Measurements from ENCODE around the gene OR14C36. TPM values are rescaled to one million over a fixed set of nuclear protein-coding genes. Genes with fewer than 3 reads are reported as not detected.
"Not testable (repeated sequence)": the region's sequence is repeated elsewhere in the genome, so short reads cannot be mapped to it uniquely, and the experiment has no call there.

OR14C36 gene
- total RNA-seq (not detected), polyA plus RNA-seq (ENCODE audit: insufficient read depth, low read depth, low replicate concordance) (not detected)
- long read RNA-seq, donor 1, result 0 reads
- long read RNA-seq, donor 2, result 0 reads

GRCh38 chr1:248348475-248348874 lies at the start of gene OR14C36:
OR14C36 (plus strand) TSS chr1:248348775; CDS start chr1:248348775, 0 bp downstream.
- intact Hi-C loops (cut with DNase I; ENCODE audit: low total_unique reads), result no loop called here
- no peaks in the 10 kb centered on the region for H3K36me3 ChIP-seq (ENCODE audit: low read depth, missing control alignments)
- TF ChIP-seq, protein P1, sequence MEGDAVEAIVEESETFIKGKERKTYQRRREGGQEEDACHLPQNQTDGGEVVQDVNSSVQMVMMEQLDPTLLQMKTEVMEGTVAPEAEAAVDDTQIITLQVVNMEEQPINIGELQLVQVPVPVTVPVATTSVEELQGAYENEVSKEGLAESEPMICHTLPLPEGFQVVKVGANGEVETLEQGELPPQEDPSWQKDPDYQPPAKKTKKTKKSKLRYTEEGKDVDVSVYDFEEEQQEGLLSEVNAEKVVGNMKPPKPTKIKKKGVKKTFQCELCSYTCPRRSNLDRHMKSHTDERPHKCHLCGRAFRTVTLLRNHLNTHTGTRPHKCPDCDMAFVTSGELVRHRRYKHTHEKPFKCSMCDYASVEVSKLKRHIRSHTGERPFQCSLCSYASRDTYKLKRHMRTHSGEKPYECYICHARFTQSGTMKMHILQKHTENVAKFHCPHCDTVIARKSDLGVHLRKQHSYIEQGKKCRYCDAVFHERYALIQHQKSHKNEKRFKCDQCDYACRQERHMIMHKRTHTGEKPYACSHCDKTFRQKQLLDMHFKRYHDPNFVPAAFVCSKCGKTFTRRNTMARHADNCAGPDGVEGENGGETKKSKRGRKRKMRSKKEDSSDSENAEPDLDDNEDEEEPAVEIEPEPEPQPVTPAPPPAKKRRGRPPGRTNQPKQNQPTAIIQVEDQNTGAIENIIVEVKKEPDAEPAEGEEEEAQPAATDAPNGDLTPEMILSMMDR (IDR thresholded peaks at IDR 0.05), result no peak
- no peak for TF ChIP-seq POLR2A (IDR thresholded peaks at IDR 0.05)
- H3K27ac ChIP-seq, result no peak within 1 kb of the TSS
- DNase-seq, result no peak
- no peaks in the 10 kb centered on the region for H3K4me1 ChIP-seq
- H3K4me3 ChIP-seq, result no peak within 1 kb of the TSS
- no peaks in the 10 kb centered on the region for H3K9me3 ChIP-seq
- 76 to 77% methylated on average over 4 of the region's 4 CpGs for WGBS, 2 donors
- H3K27me3 ChIP-seq, result no peaks in the 10 kb centered on the region

DNA sequence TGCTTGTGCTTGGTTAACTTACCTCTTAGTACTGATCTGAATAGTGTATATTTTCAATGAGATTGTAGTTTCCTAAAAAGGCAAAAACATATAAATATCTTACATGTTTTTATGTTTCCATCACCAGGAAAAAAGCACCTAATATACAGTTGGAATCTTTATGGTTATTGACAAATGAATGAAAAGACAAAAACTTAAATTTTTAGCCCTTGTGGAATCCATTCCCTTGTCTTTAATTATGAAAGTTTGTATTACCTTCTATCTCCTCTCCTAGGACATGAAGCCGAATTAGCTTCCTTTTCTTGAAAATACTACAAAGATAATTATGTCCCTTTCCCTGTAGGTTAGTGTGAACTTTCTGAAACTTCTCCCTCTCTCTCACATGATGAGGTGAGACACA lies 45.3 kb upstream of the OR14C36 start, which contains the start of gene OR2T12:
TSS of gene OR2T12 (minus strand) at position 101 of the 400 bp plus-strand sequence. CDS start 7,846 bp downstream, outside the sequence.
- Histone ChIP-seq H3K27ac (no peak within 1 kb of the TSS), H3K36me3 (ENCODE audit: low read depth, missing control alignments) (no peaks in the 10 kb centered on the region), H3K9me3 (no peaks in the 10 kb centered on the region), H3K27me3 (no peaks in the 10 kb centered on the region), H3K4me3 (no peak within 1 kb of the TSS), H3K4me1 (no peaks in the 10 kb centered on the region)
- intact Hi-C loops (cut with DNase I; ENCODE audit: low total_unique reads), result no loop called here
- TF ChIP-seq, protein P1 (IDR thresholded peaks at IDR 0.05), result no peak
- TF ChIP-seq POLR2A (IDR thresholded peaks at IDR 0.05), result no peak
- WGBS, 2 donors, result 79 to 86% methylated on average over 1 of the region's 1 CpG
- DNase-seq, result no peak

DNA sequence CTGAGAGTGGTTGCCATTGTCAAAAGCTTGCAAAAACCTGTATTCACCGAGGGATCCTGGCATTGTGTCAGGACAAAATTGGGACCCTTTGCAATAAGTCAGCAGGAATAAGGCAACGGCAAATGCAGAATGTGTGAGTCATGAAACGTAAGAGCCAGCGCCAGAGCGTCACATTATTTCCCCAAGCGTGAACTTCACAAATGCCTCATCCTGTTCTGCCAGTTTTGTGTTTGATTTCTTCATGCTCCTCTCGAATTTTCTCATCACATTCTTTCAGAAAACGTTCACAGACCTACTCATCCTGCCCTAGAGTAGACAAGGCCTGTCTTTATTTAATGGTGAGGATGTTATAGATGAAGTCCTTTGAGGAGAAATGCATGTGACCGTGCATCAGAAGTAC lies 42.9 kb upstream of the OR14C36 start:
- H3K27me3 ChIP-seq; intact Hi-C loops (cut with DNase I; ENCODE audit: low total_unique reads); DNase-seq; H3K4me1 ChIP-seq; H3K9me3 ChIP-seq; H3K27ac ChIP-seq; H3K36me3 ChIP-seq (ENCODE audit: low read depth, missing control alignments): not testable (repeated sequence)
- WGBS, 2 donors, result 57 to 60% methylated on average over 9 of the region's 9 CpGs
- H3K4me3 ChIP-seq, result peak overlapping the region in 1 of 2 donors; percentile 31

DNA sequence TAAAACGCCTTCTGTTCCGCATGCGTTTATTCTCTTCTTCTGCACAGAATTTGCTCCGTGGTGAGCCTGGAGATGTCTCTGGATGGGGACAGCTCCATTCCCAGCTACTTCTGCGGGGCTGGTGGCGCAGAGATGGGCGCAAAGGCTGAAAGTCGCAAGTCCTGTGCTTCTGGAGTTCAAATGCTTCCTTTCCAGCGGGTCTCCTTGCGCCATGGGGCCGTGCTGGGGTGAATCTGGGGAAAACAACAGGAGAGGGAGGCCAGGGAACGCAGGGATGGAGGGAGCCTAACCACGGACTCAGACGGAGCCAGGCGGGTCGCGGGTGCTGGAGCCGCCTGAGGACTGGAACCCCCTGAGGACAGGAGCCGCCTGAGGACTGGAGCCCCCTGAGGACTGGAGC lies 42.5 kb upstream of the OR14C36 start:
- Histone ChIP-seq H3K27ac (no peak overlapping the region), H3K36me3 (ENCODE audit: low read depth, missing control alignments) (no peaks in the 10 kb centered on the region), H3K4me3 (peak overlapping the region in 1 of 2 donors; percentile 31), H3K9me3 (no peaks in the 10 kb centered on the region), H3K27me3 (no peaks in the 10 kb centered on the region), H3K4me1 (no peaks in the 10 kb centered on the region)
- intact Hi-C loops (cut with DNase I; ENCODE audit: low total_unique reads), result no loop called here
- DNase-seq, result no peak
- TF ChIP-seq POLR2A (IDR thresholded peaks at IDR 0.05), result no peak
- TF ChIP-seq, protein P1 (IDR thresholded peaks at IDR 0.05), result no peak
- 47 to 75% methylated on average over 16 to 19 of the region's 19 CpGs for WGBS, 2 donors

DNA sequence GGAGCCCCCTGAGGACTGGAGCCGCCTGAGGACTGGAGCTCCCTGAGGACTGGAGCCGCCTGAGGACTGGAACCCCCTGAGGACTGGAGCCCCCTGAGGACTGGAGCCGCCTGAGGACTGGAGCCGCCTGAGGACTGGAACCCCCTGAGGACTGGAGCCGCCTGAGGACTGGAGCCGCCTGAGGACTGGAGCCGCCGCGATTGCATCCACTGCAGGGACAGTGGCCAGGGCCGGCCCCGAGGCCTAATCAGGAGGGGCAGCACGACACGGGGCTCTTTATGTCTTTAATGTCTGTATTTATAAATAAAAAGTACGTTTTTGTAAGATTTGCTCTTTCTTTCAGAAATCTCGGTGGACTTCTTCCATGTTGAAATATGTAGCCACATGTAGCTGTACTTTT lies 41.8 kb upstream of the OR14C36 start:
- DNase-seq; H3K36me3 ChIP-seq (ENCODE audit: low read depth, missing control alignments); H3K4me1 ChIP-seq; H3K4me3 ChIP-seq; intact Hi-C loops (cut with DNase I; ENCODE audit: low total_unique reads); H3K27ac ChIP-seq; H3K9me3 ChIP-seq; H3K27me3 ChIP-seq: not testable (repeated sequence)
- 64 to 70% methylated on average over 9 to 15 of the region's 15 CpGs for WGBS, 2 donors

- Histone ChIP-seq H3K36me3 (ENCODE audit: low read depth, missing control alignments) (no peaks in the 10 kb centered on the region), H3K4me3 (no peak overlapping the region), H3K9me3 (no peaks in the 10 kb centered on the region), H3K27ac (no peak overlapping the region), H3K27me3 (no peaks in the 10 kb centered on the region), H3K4me1 (no peaks in the 10 kb centered on the region)
- DNase-seq, result no peak
- whole genome bisulfite sequencing, 2 donors, result 90 to 91% methylated on average over 10 to 11 of the region's 11 CpGs
- intact Hi-C loops (cut with DNase I; ENCODE audit: low total_unique reads), result no loop called here
- no peak for TF ChIP-seq POLR2A (IDR thresholded peaks at IDR 0.05)
- TF ChIP-seq, protein P1 (IDR thresholded peaks at IDR 0.05), result no peak
Observed at GRCh38 chr1:248316796-248317195, 31.8 kb upstream of the OR14C36 start.
